DND-41 (cell line): ENCODE data around the gene TLCD2.
"Not testable (repeated sequence)": the region's sequence is repeated elsewhere in the genome, so short reads cannot be mapped to it uniquely, and the experiment has no call there.

ENCODE experiments used
- ATAC-seq: fragments of 200-7000 bp; cut with Tn5 transposase; 3 replicates; pipeline ENCODE4 v1.9.1; 2021; ENCODE audit warnings: low read depth; ENCODE audit not compliant: insufficient read depth
- DNase-seq: peaks from one replicate; pipeline ENCODE4 v3.0.0-alpha.2; 2020
- H2AFZ ChIP-seq: 2 replicates; pipeline ENCODE4 v1.6.0; 2012; ENCODE audit warnings: low read depth, low read length
- H3K27ac ChIP-seq: 2 replicates; pipeline ENCODE4 v1.5.1; 2012; ENCODE audit warnings: low read length, inconsistent platforms
- H3K27me3 ChIP-seq: fragments of 200-600 bp; sonication (generic); 2 replicates; pipeline ENCODE4 v1.6.0; 2012; ENCODE audit warnings: low read length, mild to moderate bottlenecking, inconsistent platforms; ENCODE audit not compliant: insufficient read depth, poor library complexity
- H3K36me3 ChIP-seq: 2 replicates; pipeline ENCODE4 v1.5.1; 2012; ENCODE audit warnings: low read length, inconsistent platforms; ENCODE audit not compliant: insufficient read depth
- H3K4me1 ChIP-seq: 2 replicates; pipeline ENCODE4 v1.5.1; 2012; ENCODE audit warnings: mild to moderate bottlenecking, low read length; ENCODE audit not compliant: insufficient read depth
- H3K4me2 ChIP-seq: 2 replicates; pipeline ENCODE4 v1.6.0; 2012; ENCODE audit warnings: mild to moderate bottlenecking, moderate library complexity, low read length, inconsistent platforms; ENCODE audit not compliant: insufficient read depth
- H3K4me3 ChIP-seq, 2 experiments: fragments of 200-600 bp in 1 of 2; shearing (Covaris generic) in 1 of 2; 2 replicates each; pipeline ENCODE4 v1.5.1; 2012 to 2016; ENCODE audit warnings: inconsistent platforms in 2 of 2, low read length in 2 of 2, mild to moderate bottlenecking in 2 of 2, low read depth in 1 of 2, moderate library complexity in 1 of 2
- H3K79me2 ChIP-seq: 2 replicates; pipeline ENCODE4 v1.6.0; 2012; ENCODE audit warnings: low read length, inconsistent platforms; ENCODE audit not compliant: insufficient read depth
- H3K9ac ChIP-seq: 2 replicates; pipeline ENCODE4 v1.6.0; 2012; ENCODE audit warnings: low read depth, mild to moderate bottlenecking, inconsistent platforms, low read length, moderate library complexity
- H3K9me3 ChIP-seq: 2 replicates; pipeline ENCODE4 v1.5.1; 2012; ENCODE audit warnings: low read length, moderate library complexity, mild to moderate bottlenecking, inconsistent platforms; ENCODE audit not compliant: insufficient read depth, severe bottlenecking
- H4K20me1 ChIP-seq: 2 replicates; pipeline ENCODE4 v1.6.0; 2012; ENCODE audit warnings: low read length; ENCODE audit not compliant: insufficient read depth
- CTCF ChIP-seq: IDR thresholded peaks from 2 replicates; pipeline ENCODE4 v1.5.1; 2012; ENCODE audit warnings: borderline replicate concordance, low read length, moderate library complexity, mild to moderate bottlenecking; ENCODE audit not compliant: poor library complexity, severe bottlenecking; ENCODE audit errors: extremely low read depth
- EZH2 ChIP-seq: IDR thresholded peaks from 3 replicates; pipeline ENCODE4 v1.6.1; 2012; ENCODE audit warnings: borderline replicate concordance, low read depth, mild to moderate bottlenecking, moderate library complexity, low read length, inconsistent platforms; ENCODE audit not compliant: severe bottlenecking

TLCD2 gene

GRCh38 chr17:1705004-1705403, 5.2 kb downstream of the TLCD2 start:
- ATAC-seq = no peak

GRCh38 chr17:1703063-1703462, 7.1 kb downstream of the TLCD2 start:
- no peak overlapping the region for H3K4me3 ChIP-seq
- DNase-seq (no peak), ATAC-seq (no peak)
- no peak overlapping the region for H3K4me2 ChIP-seq
- no peak overlapping the region for H3K9ac ChIP-seq
- no peaks in the 10 kb centered on the region for H3K9me3 ChIP-seq
- no peaks in the 10 kb centered on the region for H3K36me3 ChIP-seq
- H3K27ac ChIP-seq = no peak overlapping the region
- TF ChIP-seq EZH2 = no peak
- TF ChIP-seq CTCF = no peak
- H4K20me1 ChIP-seq = no peaks in the 10 kb centered on the region
- H3K79me2 ChIP-seq = no peaks in the 10 kb centered on the region
- H3K27me3 ChIP-seq = peaks cover 5% of the 10 kb centered on the region
- H3K4me1 ChIP-seq = no peaks in the 10 kb centered on the region
- no peak overlapping the region for H2AFZ ChIP-seq

More at GRCh38 chr17:1705004-1705403, 5.2 kb downstream of the TLCD2 start:
- no peaks in the 10 kb centered on the region for H4K20me1 ChIP-seq
- no peaks in the 10 kb centered on the region for H3K79me2 ChIP-seq
- no peak for DNase-seq
- H3K9me3 ChIP-seq = no peaks in the 10 kb centered on the region
- H3K27me3 ChIP-seq = peaks cover 5% of the 10 kb centered on the region
- no peak overlapping the region for H3K4me3 ChIP-seq
- TF ChIP-seq EZH2 (no peak), CTCF (no peak)
- H3K9ac ChIP-seq = no peak overlapping the region
- no peak overlapping the region for H3K27ac ChIP-seq
- H3K36me3 ChIP-seq = no peaks in the 10 kb centered on the region
- no peak overlapping the region for H2AFZ ChIP-seq
- H3K4me2 ChIP-seq = no peak overlapping the region
- no peaks in the 10 kb centered on the region for H3K4me1 ChIP-seq

GRCh38 chr17:1699891-1700290, 10.3 kb downstream of the TLCD2 start:
- not testable (repeated sequence) for ATAC-seq, H3K27ac ChIP-seq, H3K4me1 ChIP-seq, H3K4me2 ChIP-seq, H3K9me3 ChIP-seq, H3K4me3 ChIP-seq, H3K36me3 ChIP-seq, H3K79me2 ChIP-seq, DNase-seq, H2AFZ ChIP-seq, H4K20me1 ChIP-seq, H3K9ac ChIP-seq, H3K27me3 ChIP-seq

- Histone ChIP-seq H3K9me3 (no peaks in the 10 kb centered on the region), H2AFZ (no peak overlapping the region), H3K9ac (no peak overlapping the region), H3K4me2 (no peak overlapping the region), H3K27me3 (no peaks in the 10 kb centered on the region), H3K27ac (no peak overlapping the region), H3K4me3 (no peak overlapping the region), H3K4me1 (no peaks in the 10 kb centered on the region), H4K20me1 (no peaks in the 10 kb centered on the region), H3K36me3 (no peaks in the 10 kb centered on the region), H3K79me2 (no peaks in the 10 kb centered on the region)
- ATAC-seq (no peak), DNase-seq (no peak)
- TF ChIP-seq CTCF = no peak
- TF ChIP-seq EZH2 = no peak
Measured at GRCh38 chr17:1697681-1698080, 12.5 kb downstream of the TLCD2 start.
